ENCODE data around the gene LDB2.
"Not testable (repeated sequence)": the region's sequence is repeated elsewhere in the genome, so short reads cannot be mapped to it uniquely, and the experiment has no call there.

Gene LDB2

DNA sequence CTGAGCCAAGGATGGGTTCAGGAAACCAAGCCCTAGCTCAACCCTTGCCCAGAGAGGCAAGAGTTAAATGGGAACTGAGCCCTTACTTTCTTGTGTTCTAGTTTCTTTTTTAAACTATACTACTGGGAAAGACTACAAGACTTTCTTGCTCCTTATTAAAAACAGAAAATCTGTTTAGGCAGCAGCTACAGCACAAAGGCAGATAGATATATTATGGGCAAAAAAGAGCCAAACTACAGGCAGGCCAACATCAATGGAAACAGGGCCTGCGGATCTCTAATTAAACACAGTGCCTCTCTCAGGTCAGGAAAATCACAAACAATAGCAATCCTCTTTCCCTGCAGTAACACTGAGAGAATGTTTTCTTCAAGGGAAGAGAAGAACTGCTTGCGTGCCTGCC is 226.0 kb downstream of the LDB2 start:
- no peak for DNase-seq

DNA sequence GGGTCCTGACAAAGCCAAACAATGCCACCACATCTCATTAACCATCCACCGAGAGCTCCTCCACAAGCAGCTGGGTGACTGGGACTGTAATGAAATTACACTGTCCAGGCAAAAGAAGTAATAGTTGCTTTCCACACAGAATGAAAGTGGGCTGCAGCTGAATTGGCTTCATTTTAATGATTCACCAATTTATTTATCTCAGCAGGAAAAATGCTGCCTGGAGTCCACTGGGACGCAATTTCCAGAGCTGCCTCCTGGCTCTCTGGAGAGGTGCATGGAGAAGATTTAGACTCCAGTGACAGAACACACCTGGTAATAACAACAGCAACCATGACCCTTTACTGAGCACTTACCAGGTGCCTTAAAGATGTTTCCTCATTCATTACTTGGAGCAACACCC is 226.7 kb downstream of the LDB2 start:
- no peak for DNase-seq

DNA sequence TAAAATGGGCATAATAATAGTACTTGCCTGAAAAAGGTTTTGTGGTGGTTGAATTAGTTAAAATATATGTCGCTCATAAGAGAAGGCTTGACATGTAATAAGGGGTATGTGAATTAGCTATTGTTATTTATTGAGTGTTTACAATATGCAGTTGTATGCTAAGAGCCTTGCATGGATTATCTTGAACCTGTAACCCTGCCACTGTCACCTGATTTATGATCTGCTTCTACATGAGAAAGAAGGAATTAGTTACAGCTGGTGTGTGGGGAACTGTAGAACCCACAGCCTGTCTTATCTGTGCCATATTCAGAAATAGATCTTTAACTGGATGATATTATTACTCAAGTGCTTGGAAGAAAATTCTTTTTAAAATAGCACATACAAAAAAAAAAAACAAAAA is 227.7 kb downstream of the LDB2 start:
- no peak for DNase-seq

DNA sequence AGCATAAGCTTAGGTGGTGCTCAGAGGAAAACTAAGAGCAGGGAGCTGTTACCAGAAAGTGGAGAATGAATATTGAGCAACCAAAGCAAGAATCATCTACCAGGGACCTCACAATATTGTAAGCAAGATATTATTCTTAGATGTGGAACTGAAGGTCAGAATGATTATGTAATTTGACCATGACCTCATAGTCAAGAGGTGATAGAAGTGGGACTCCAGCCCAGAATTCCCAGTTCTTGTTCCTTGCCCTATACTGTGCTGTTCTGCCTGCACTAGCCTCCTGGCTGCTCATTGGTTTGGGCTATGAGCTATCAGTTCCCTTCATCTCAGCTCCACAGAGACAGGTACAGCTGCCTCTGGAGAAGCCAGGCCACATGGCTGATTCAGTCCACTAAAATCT is 229.4 kb downstream of the LDB2 start:
- DNase-seq: no peak

DNA sequence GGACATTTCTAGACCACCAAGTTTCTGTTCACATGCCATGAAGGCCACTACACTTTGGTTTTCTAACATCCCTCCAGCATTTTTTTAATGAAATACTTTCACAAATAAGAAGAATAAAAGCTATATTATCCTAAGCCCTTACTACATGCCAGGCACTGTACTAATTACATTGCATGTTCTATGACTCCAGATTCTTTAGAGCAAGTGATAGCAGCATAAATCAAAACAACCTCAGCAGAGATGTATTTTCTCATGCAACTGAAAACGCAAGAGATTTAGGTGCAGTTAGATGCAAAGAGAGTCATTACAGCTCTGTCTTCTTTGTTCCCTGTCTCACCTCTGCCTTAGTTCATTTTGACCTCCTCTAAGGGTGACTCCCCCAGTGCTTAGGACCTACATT is 230.0 kb downstream of the LDB2 start:
- DNase-seq: no peak

DNA sequence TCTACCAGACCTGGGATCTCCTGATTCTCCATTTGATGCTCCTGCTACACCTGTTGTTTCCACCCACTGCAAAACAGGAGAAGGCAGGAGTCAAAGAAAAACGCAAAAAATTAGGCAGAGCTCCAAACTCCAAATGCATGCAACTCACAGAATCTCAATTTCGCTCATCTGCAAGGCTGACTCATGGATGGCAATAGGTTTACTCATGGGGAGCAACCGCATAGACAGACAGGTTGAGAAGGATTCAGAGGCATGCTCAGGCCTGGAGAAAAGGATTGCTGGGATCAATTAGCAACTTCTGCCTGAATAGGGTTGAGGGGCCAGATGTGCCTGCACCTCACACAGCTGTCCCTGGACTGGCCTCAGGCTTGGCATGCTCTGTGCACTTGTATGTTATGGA is 231.0 kb downstream of the LDB2 start:
- DNase-seq: no peak

DNA sequence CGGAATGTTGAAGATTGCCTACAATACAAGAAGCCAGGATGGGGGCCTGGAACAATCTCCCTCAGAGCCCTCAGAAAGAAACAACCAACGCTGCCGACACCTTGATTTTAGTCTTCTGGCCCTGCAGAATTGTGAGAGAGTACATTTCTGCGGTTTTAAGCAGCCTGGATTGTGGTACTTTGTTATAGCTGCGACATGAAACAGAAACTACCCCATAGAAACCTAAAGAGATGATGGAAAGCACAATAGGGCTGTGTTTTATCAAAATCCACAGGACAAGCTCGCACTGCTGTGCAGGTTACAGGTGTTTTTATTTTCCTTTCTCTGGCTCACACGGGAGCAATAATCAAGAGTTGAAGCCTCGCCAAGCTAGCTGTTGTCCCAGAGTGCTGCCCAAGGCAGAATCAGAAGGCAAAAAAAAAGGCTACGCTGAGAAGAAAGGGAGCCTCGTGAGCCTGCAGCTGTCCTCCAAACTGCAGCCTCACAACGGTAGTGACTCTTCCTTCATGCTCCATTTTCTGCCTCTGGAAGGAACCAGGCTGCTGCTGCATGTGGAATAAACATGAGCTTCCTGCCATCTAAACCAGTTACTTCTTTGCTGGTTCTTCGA is 232.4 kb downstream of the LDB2 start:
- no peak for DNase-seq

DNA sequence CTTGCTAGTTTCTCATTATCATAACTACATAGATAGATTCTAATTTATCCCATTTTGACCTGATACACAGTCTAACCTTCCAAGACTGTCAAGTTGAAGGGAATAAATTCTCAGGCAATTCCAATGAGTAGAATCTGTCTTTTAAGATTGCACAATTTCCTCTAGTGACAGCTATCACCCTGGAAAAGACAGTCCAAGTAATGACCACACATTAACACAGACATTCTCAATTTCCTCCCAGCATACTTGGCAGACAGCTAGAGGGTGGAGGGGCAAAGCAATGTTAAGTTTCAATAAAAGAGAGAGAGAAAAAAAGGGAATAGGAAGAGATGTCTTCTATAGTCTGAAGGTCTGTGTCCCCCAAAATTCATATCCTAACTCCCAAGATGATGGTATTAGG is 234.7 kb downstream of the LDB2 start:
- DNase-seq: no peak

DNA sequence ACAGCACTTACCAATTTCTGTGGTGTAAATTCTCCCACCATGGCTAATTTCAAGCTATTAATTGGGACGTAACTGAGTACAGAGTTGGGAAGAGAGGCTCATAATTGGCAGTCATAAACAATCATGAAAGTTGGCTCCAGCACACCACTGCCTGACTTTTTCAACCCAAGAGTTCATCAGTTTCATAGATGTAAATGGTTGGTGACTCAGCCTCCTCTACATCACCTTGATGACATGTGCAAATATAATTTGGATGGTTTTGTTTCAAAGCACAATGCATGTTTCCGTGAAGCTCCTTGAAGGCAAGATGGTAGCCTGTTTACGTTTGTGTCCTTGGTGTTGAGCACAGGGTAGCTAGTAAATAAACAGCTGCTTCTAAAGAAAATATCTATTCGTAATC is 235.1 kb downstream of the LDB2 start:
- no peak for DNase-seq

DNA sequence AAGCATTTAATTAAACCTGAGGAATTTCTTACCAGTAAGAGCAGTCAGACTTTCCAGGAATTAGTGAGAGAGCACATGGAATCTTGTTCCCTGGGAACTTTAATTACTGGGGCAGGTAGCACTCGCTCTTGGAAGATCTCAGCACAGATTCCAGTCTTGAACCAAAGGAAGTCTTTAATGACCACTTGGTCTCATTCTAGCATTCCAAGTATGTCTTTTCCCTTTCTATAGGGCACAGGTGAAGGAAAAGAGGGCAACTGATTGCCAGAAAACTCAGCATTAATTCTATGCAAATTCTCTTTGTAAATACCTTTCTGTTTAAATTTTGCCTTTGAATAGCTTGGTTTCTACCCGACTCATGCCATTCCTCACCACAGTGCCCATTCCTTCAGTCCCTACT is 236.6 kb downstream of the LDB2 start:
- no peak for DNase-seq

DNA sequence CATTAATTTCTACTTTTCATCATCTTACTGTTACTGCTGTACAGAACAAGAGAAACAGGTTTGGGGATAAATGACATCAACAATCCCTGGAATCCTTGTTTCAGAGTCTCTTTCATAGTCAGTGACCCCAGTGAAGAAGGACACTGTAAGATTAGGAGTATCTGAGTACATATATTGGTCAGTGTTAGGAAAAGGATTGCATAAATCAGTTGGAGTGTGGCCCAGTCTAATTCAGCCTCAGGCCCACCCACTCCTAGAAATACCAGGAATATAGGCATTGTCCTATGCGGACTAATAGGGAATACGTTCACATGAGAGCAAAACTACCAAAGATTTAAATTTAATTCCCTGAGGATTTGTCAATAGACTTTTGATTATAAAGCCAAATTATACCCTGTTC is 237.8 kb downstream of the LDB2 start:
- DNase-seq: no peak

DNA sequence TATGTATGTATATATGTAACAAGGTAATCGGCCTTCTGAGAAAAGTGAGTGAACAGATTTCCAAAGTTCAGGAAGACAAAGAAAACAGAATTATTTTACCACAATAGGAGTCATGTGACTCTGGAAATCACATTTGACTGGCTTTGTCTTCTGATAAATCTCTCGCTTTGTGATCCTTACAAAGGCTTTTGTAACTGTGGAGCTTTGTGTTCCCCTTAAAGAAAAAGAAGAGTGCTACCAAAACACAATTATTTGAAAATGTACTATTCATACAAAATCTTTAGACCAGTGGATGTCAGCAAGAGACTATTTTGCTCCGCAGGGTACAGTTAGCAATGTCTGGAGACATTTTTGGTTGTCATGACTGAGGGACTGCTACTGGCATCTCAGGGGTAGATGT is 238.8 kb downstream of the LDB2 start:
- DNase-seq: no peak

DNA sequence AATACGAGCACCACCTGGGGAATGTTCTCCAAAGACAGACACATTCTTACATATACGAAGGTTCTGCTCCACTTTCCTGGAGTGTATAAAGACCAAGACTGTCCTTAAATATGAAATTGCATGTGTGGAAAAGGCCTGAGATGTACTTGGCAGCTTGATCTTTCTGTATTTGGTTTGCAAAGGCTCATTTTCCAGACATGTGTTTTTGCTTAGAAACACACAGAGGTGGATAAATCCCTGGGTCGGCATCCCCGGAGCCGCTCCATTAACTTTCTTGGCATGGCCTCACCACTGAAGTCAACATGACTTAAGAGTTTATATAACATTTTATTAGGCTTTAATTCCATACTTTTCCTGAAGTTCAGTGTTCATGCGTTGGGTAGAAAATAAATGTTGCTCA is 239.4 kb downstream of the LDB2 start:
- no peak for DNase-seq

DNA sequence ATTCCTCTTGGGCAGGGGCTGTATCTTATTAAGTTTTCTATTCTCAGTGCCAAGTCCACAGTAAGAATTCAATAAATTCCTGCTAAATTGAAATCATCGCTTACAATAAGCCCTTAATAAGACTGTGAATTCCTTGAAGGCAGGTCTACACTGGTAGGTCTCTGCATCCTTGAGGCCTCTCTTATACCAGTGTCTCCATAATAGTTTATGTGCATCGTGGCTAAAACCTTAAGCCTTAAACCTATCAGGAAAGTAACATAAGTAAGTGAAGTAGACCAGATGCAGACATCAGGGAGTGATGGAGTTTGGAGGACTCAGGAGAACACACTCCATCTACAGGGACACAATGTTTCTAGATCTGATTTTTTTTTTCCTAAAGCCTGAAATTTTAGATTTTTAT is 240.3 kb downstream of the LDB2 start:
- no peak for DNase-seq

DNA sequence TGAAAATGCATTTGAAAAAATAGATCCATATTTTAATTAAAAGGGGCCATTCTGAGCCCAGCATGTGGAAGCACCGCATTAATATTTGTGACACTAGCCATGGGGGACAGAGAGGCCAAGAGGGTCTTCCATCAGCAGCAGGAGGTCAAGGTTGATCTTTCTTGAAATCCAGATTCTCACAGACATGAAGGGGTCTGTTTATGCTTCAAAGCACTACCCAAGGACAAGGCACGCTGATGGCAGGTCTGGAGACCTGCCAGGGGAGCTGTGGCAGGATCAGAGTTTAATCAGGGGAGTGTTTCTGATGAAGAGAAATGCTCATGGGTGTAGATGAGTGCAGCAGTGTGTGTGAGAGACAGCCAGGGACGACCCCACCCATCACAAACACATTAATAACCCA is 243.3 kb downstream of the LDB2 start:
- no peak for DNase-seq

DNA sequence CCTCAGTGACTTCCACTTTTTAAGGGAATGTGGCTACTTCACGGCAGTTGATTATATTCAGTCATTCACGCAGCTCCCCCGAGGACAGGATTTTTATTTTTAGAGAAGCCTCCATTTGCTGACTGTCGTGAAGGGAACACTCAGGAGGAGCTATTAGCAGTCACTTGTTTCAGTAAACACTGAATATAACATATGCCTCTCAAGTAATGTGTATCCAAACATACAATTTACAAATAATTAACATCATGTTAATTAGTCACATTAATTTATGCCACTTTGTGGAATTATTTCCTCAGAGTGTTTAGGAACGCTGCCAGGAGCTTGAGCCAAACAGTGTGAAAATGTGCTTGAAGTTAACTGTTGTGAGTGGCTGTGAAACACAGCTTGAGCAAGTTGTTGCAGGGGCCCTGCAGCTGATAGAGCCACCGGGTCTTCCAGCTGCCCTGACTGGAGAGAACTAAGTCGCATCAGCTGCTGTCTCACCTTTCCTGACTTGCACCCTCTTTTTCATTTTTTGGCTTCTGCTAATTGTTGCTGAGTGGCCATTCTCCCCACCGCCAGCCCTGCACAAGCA is 245.6 kb downstream of the LDB2 start:
- DNase-seq: no peak

DNA sequence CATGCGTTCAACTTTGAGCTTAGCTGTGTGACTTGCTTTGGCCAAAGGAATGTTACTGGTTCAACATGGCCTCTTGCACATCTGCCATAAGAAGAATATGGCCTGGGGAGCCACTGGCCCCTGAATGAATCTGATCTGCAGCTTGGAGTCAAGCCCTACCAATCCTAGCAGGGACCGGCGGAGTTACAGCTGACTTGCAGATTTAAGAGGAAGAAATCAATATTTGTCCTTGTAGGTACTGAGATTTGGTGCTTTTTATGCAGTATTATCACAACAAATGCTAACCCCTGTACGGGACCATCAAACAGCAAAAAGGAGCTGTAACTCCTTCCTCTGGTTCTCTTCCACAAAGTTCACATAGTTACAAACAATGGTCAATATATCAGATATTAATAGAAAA is 252.0 kb downstream of the LDB2 start:
- no peak for DNase-seq

DNA sequence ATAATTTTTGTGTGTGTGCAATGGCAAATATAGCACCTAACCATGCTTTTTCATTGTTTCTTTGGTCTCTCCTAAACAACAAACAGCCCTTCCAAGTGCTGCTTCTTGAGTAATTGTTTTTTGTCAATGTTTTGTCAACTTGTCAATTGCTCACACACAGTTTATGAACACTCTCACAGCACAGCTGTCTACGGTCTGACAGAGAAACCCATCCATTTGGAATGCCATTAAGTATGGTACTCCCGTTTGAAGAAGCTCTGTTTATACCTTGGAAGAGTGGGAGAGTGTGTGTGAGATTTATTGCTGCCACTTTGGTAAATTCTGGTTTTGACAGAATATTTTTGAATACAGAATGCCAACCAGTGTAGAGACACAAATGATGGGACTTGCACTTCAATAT is 254.6 kb downstream of the LDB2 start:
- no peak for DNase-seq

DNA sequence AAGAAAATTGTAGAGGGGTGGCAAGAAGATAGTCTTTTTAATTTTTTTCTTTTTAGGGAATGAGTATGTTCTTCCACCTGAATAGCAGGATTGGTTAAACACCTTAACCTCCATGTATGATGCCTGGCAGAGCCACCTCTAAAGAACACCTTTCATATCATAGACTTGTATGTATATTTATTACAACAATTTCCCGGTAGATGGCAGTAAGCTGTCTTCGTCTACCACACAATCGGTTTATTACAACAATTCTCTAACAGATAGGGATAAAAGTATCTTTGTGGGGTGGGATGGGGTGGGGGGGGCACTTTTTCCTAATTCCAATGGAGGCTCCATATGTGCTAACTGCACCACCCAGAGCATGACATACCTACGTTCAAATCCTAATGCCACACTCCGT is 255.5 kb downstream of the LDB2 start:
- DNase-seq: no peak

DNA sequence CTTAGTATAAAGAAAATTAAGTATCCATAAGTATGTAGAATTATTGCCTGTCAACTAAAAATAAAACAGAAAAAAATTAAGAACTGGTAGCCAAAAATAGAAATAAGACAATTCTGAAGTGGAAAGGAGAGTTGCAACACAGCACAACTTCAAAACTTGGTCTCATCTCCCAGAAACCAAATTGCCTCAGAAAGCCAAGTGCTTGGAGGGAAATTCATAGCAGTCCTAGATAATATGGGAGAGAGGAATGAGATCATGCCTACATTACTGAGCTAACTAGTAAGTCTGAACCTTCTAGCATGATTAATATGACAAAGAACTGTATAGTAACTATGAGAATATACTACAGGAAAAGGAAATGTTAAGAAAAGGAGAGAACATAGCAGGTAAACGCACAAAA is 256.5 kb downstream of the LDB2 start:
- no peak for DNase-seq

DNA sequence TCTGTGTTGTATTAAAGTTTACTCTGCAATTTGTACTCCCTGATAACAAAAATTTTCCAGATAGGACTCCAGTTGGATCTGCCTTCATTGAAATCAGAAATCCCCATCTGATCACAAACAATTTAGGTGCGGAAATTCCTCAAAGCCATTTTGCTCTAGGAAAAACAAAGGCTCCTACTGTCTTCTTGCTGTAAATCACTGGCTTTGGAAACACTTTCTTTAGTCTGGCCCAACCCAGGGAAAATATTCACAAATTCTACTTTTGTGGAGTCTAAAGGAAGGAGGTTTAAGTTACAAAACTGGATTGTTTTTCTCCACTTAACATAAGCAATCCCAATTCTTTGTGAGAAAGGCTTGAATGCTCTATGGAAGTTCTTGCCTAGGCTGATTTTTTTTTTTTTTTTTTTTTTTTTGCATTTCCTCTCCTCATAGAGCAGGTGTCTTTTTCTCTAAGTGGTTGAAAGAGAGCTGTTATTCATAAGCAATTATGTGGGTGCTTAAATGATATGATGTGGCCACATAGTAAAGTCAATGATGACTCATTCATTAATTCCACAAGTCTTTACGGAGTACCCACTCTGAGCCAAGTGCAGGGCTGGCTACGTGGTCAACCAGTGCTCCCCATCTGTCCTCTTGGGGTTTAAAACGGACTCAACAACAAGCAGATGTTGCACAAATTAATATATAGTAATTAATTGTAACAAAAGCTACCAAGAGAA is 261.4 kb downstream of the LDB2 start:
- no peak for DNase-seq

DNA sequence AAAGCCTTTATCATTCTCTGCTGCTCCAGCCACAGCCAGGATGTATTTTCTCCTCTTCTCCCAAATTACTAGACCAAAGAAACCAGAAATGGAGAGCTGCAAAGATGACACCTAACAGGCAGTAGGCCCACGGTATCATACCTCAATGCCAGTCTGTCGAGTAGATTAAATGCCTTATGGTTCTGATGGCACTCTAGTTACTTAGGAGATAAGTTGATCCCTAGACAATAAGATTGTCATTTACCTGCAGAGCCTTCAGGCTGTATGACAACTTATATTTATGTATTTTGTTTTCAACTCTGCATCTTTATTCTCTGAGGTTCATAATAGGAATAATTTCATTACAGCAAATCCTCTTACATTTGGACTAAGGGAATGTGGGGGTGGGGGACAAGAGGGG is 262.1 kb downstream of the LDB2 start:
- no peak for DNase-seq

DNA sequence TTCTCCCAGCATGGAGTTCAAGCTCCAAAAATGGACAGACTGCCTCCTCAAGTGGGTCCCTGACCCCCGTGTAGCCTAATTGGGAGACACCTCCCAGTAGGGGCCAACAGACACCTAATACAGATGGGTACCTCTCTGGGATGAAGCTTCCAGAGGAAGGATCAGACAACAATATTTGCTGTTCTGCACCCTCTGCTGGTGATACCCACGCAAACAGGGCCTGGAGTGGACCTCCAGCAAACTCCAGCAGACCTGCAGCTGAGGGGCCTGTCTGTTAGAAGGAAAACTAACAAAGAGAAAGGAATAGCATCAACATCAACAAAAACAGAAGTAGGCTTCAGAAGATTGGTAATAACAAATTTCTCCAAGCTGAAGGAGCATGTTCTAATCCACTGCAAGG is 269.2 kb downstream of the LDB2 start:
- not testable (repeated sequence) for DNase-seq

DNA sequence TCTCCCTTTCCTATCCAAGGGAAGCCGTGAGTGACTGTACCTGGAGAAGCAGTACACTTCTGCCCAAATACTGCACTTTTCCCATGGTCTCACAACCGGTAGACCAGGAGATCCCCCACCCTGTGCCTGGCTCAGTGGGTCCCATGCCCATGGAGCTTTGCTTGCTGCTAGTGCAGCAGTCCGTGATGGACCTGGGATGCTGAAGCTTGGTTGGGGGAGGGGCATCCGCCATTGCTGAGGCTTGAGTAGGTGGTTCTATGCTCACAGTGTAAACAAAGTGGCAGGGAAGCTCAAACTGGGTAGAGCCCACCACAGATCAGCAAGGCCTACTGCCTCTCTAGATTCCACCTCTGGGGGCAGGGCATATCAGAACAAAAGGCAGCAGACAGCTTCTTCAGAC is 269.6 kb downstream of the LDB2 start:
- DNase-seq: not testable (repeated sequence)

DNA sequence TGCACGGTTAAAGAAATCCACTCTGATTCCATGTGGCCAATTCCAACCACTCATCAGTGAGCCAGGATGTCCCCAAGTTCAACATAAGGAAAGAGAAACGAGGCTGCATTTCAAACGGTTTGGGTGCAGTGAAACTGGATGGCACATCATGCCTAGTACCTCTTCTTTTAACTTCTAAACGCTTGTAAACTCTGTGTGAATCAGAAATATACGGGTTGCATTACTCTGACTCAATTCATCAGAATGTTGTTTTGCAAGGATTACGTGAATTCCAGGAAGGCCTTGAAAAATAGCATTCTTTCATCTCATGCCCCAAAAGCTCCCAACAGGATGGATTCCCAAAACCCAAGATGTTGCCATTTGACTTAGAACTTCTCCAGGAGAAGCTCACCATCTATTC is 270.4 kb downstream of the LDB2 start:
- no peak for DNase-seq
